Transverse colon (tissue), 4 donors: ENCODE measurements around the gene DACT3.

ENCODE experiments used
- EP300 ChIP-seq: sonication (generic); formaldehyde crosslinking; IDR thresholded peaks from one replicate; pipeline ENCODE4 v1.6.1; 2017; ENCODE audit warnings: antibody characterized with exemption, low read depth
- POLR2A ChIP-seq: fragments of 450-650 bp; IDR thresholded peaks from one replicate; pipeline ENCODE4 v1.6.1; 2016; ENCODE audit warnings: antibody characterized with exemption, mild to moderate bottlenecking, moderate library complexity
- POLR2AphosphoS5 ChIP-seq, 3 donors: sonication (generic); formaldehyde crosslinking; IDR thresholded peaks; one replicate each; pipeline ENCODE4 v1.6.1; 2016; ENCODE audit warnings: antibody characterized with exemption in 3 of 3
- TF ChIP-seq, protein P1 (sequence below), 5 experiments: fragments of 200-600 bp in 3 of 5; fragments of 450-650 bp in 2 of 5; sonication (generic) in 3 of 5; IDR thresholded peaks; 1 replicate in 2 of 5; 2 replicates in 3 of 5; pipeline ENCODE4 v1.5.1; 2016 to 2017; ENCODE audit warnings: antibody characterized with exemption in 5 of 5, inconsistent platforms in 3 of 5, mild to moderate bottlenecking in 2 of 5, moderate library complexity in 1 of 5

DNA sequence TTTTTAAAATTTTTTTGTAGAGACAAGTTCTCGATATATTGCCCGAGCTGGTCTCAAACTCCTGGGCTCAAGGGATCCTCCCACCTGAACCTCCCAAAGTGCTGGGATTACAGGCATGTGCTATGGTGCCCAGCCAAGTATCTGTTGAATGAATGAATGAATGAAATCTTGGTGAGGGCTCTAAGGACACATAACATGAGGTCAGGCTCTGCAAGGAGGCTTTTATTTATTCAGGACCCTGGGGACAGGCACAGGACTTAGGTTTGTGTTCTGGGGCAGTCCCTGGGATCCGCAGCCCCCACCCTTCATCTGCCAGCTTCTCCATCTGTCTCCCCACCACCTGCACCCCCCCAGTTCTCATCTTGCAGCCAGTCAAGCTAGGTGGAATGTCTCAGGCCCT lies 40.7 kb downstream of the DACT3 start:
- TF ChIP-seq, protein P1, sequence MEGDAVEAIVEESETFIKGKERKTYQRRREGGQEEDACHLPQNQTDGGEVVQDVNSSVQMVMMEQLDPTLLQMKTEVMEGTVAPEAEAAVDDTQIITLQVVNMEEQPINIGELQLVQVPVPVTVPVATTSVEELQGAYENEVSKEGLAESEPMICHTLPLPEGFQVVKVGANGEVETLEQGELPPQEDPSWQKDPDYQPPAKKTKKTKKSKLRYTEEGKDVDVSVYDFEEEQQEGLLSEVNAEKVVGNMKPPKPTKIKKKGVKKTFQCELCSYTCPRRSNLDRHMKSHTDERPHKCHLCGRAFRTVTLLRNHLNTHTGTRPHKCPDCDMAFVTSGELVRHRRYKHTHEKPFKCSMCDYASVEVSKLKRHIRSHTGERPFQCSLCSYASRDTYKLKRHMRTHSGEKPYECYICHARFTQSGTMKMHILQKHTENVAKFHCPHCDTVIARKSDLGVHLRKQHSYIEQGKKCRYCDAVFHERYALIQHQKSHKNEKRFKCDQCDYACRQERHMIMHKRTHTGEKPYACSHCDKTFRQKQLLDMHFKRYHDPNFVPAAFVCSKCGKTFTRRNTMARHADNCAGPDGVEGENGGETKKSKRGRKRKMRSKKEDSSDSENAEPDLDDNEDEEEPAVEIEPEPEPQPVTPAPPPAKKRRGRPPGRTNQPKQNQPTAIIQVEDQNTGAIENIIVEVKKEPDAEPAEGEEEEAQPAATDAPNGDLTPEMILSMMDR (IDR thresholded peaks at IDR 0.05), result no peak
- TF ChIP-seq POLR2AphosphoS5 (IDR thresholded peaks at IDR 0.05) (no peak), POLR2A (no peak), EP300 (no peak)
